Gastroesophageal sphincter (tissue), 4 donors: ENCODE results near the gene ZFC3H1. TPM values are rescaled to one million over a fixed set of nuclear protein-coding genes. Genes with fewer than 3 reads are reported as not detected.

ENCODE experiments used
- ATAC-seq: fragments of 150-250 bp; one replicate; pipeline ENCODE4 v1.9.1; 2016; ENCODE audit warnings: mild to moderate bottlenecking, moderate library complexity
- H3K27ac ChIP-seq, 4 donors: fragments of 200-600 bp; sonication (generic) in 3 of 4; 1 replicate in 3 of 4; 2 replicates in 1 of 4; pipeline ENCODE4 v1.5.1; 2016 to 2019
- H3K27me3 ChIP-seq: fragments of 200-600 bp; sonication (generic); one replicate; pipeline ENCODE4 v1.5.1; 2019
- H3K36me3 ChIP-seq, 2 donors: fragments of 200-600 bp; sonication (generic); one replicate each; pipeline ENCODE4 v1.5.1; 2019; ENCODE audit warnings: control low read depth in 1 of 2
- H3K4me1 ChIP-seq, 3 donors: fragments of 200-600 bp; sonication (generic); 1 replicate in 2 of 3; 2 replicates in 1 of 3; pipeline ENCODE4 v1.5.1; 2016 to 2019; ENCODE audit warnings: control low read depth in 2 of 3
- H3K4me3 ChIP-seq, 2 donors: fragments of 200-600 bp; sonication (generic); one replicate each; pipeline ENCODE4 v1.5.1; 2019; ENCODE audit warnings: mild to moderate bottlenecking in 1 of 2, moderate library complexity in 1 of 2
- H3K9me3 ChIP-seq, 3 donors: fragments of 200-600 bp; sonication (generic); one replicate each; pipeline ENCODE4 v1.5.1; 2017 to 2019; ENCODE audit warnings: control low read depth in 2 of 3
- CTCF ChIP-seq, 4 experiments: fragments of 200-600 bp in 2 of 4; fragments of 450-650 bp in 2 of 4; sonication (generic) in 1 of 4; IDR thresholded peaks; one replicate each; pipeline ENCODE4 v1.5.1; 2017 to 2019; ENCODE audit warnings: antibody characterized with exemption in 4 of 4, mild to moderate bottlenecking in 2 of 4, moderate library complexity in 2 of 4
- EP300 ChIP-seq: sonication (generic); formaldehyde crosslinking; IDR thresholded peaks from one replicate; pipeline ENCODE4 v1.6.1; 2017; ENCODE audit warnings: antibody characterized with exemption, mild to moderate bottlenecking
- POLR2A ChIP-seq, 2 donors: fragments of 450-650 bp; IDR thresholded peaks; one replicate each; pipeline ENCODE4 v1.6.1; 2017; ENCODE audit warnings: antibody characterized with exemption in 2 of 2, mild to moderate bottlenecking in 2 of 2, moderate library complexity in 1 of 2
- POLR2AphosphoS5 ChIP-seq: sonication (generic); formaldehyde crosslinking; IDR thresholded peaks from one replicate; pipeline ENCODE4 v1.6.1; 2017; ENCODE audit warnings: antibody characterized with exemption
- WGBS, 2 donors: methylation state at CpG; one replicate each; pipeline ENCODE4 v1.1.5; 2018; ENCODE audit warnings: low coverage in 1 of 2; 5-methylcytosine and 5-hydroxymethylcytosine counted together
- total RNA-seq, 4 donors: library from RNA; depleted of rRNA; stranded (reverse); fragments of >200 nt; gene quantifications; one replicate each; pipeline ENCODE4 v1.1.0, GENCODE V29; 2016

Gene ZFC3H1
- total RNA-seq: 10 to 100 TPM; 17.1 to 65.2 (median 30.3) TPM

GRCh38 chr12:71663561-71664410 lies at the start of gene ZFC3H1, which contains the start of gene THAP2:
ZFC3H1 (minus strand) TSS chr12:71663848; CDS start chr12:71663610, 238 bp downstream.
THAP2 (plus strand) TSS chr12:71664301; CDS start chr12:71664510, 209 bp downstream.
- ATAC-seq: peak; percentile 96
- 0 to 1% methylated on average over 5 to 43 of the region's 57 CpGs for WGBS, 2 donors
- Histone ChIP-seq H3K36me3 (peaks cover 0 to 14% of the 10 kb centered on the region in 2 donors), H3K9me3 (no peaks in the 10 kb centered on the region), H3K27ac (peak within 1 kb of the TSS; percentile 91 to 98 (median 94)), H3K4me3 (peak within 1 kb of the TSS; percentile 65 to 80), H3K27me3 (no peaks in the 10 kb centered on the region), H3K4me1 (peaks cover 0 to 47% (median 12%) of the 10 kb centered on the region in 3 donors)
- no peak for TF ChIP-seq EP300
- peak in 3 of 4 experiments; percentile 3 to 59 (median 14) for TF ChIP-seq CTCF (IDR thresholded peaks at IDR 0.05)
- TF ChIP-seq POLR2AphosphoS5: peak; percentile 99
- peak; percentile 89 to 95 for TF ChIP-seq POLR2A (IDR thresholded peaks at IDR 0.05)

- peaks cover 0 to 31% (median 0%) of the 10 kb centered on the region in 3 donors for H3K9me3 ChIP-seq
- H3K36me3 ChIP-seq: peaks cover 0 to 18% of the 10 kb centered on the region in 2 donors
- no peaks in the 10 kb centered on the region for H3K4me1 ChIP-seq
- no peaks in the 10 kb centered on the region for H3K27me3 ChIP-seq
- ATAC-seq: no peak
- WGBS, 2 donors: 81 to 86% methylated on average over 5 to 6 of the region's 7 CpGs
- H3K27ac ChIP-seq: no peak overlapping the region
- TF ChIP-seq POLR2AphosphoS5: no peak
- TF ChIP-seq POLR2A (IDR thresholded peaks at IDR 0.05): no peak
- TF ChIP-seq EP300: no peak
- no peak for TF ChIP-seq CTCF (IDR thresholded peaks at IDR 0.05)
- no peak overlapping the region for H3K4me3 ChIP-seq
Observed at GRCh38 chr12:71710276-71711125, 46.9 kb upstream of the ZFC3H1 start.

GRCh38 chr12:71708658-71709057 lies 45.0 kb upstream of the ZFC3H1 start:
- Histone ChIP-seq H3K9me3 (peaks cover 0 to 17% (median 0%) of the 10 kb centered on the region in 3 donors), H3K4me1 (no peaks in the 10 kb centered on the region), H3K36me3 (peaks cover 0 to 27% of the 10 kb centered on the region in 2 donors), H3K27ac (no peak overlapping the region), H3K4me3 (no peak overlapping the region), H3K27me3 (no peaks in the 10 kb centered on the region)
- TF ChIP-seq POLR2AphosphoS5 (no peak), POLR2A (IDR thresholded peaks at IDR 0.05) (no peak), CTCF (IDR thresholded peaks at IDR 0.05) (no peak), EP300 (no peak)
- 91 to 100% methylated on average over 1 of the region's 1 CpG for WGBS, 2 donors
- ATAC-seq: no peak

GRCh38 chr12:71704920-71705319 lies 41.3 kb upstream of the ZFC3H1 start:
- 87 to 90% methylated on average over 2 of the region's 2 CpGs for WGBS, 2 donors
- Histone ChIP-seq H3K36me3 (peaks cover 0 to 53% of the 10 kb centered on the region in 2 donors), H3K27ac (no peak overlapping the region)

More at GRCh38 chr12:71704920-71705319, 41.3 kb upstream of the ZFC3H1 start:
- Histone ChIP-seq H3K9me3 (no peaks in the 10 kb centered on the region), H3K4me1 (no peaks in the 10 kb centered on the region), H3K4me3 (no peak overlapping the region), H3K27me3 (no peaks in the 10 kb centered on the region)
- TF ChIP-seq POLR2A (IDR thresholded peaks at IDR 0.05): no peak
- TF ChIP-seq POLR2AphosphoS5: no peak
- no peak for TF ChIP-seq CTCF (IDR thresholded peaks at IDR 0.05)
- TF ChIP-seq EP300: no peak
- no peak for ATAC-seq
